Small intestine (tissue), 7 donors: ENCODE results near the gene TBX2. TPM values are rescaled to one million over a fixed set of nuclear protein-coding genes. Genes with fewer than 3 reads are reported as not detected.
"Not testable (repeated sequence)": the region's sequence is repeated elsewhere in the genome, so short reads cannot be mapped to it uniquely, and the experiment has no call there.

Experiments
- DNase-seq, 2 donors: peaks; one replicate each; pipeline versions ENCODE4 v3.0.0 to v3.0.0-alpha.2; 2013
- FAIRE-seq: peaks from 2 replicates; lab custom pipeline; 2012; peaks lifted over from hg19 to GRCh38; lab: Jason Lieb, UNC
- H3K27ac ChIP-seq, 3 donors: one replicate each; pipeline ENCODE4 v1.5.1; 2013; ENCODE audit warnings: low read length in 2 of 3, mild to moderate bottlenecking in 2 of 3, control low read depth in 1 of 3, inconsistent platforms in 1 of 3, low read depth in 1 of 3, moderate library complexity in 1 of 3
- H3K27me3 ChIP-seq, 3 donors: one replicate each; pipeline ENCODE4 v1.6.1; 2013; ENCODE audit warnings: low read length in 3 of 3, inconsistent platforms in 1 of 3; ENCODE audit not compliant: control insufficient read depth in 3 of 3, insufficient read depth in 3 of 3
- H3K36me3 ChIP-seq, 3 donors: one replicate each; pipeline ENCODE4 v1.6.1; 2013; ENCODE audit warnings: low read length in 3 of 3, inconsistent platforms in 1 of 3, low read depth in 1 of 3, mild to moderate bottlenecking in 1 of 3, moderate library complexity in 1 of 3; ENCODE audit not compliant: control insufficient read depth in 3 of 3, insufficient read depth in 2 of 3
- H3K4me1 ChIP-seq, 3 donors: one replicate each; pipeline ENCODE4 v1.6.1; 2013; ENCODE audit warnings: low read length in 2 of 3, inconsistent platforms in 1 of 3, low read depth in 1 of 3, mild to moderate bottlenecking in 1 of 3, moderate library complexity in 1 of 3; ENCODE audit not compliant: control insufficient read depth in 3 of 3, insufficient read depth in 2 of 3
- H3K4me3 ChIP-seq, 3 donors: one replicate each; pipeline ENCODE4 v1.5.1; 2013; ENCODE audit warnings: low read length in 3 of 3, control low read depth in 1 of 3, inconsistent platforms in 1 of 3, low read depth in 1 of 3, mild to moderate bottlenecking in 1 of 3, moderate library complexity in 1 of 3
- H3K9me3 ChIP-seq, 2 donors: one replicate each; pipeline ENCODE4 v1.6.1; 2013; ENCODE audit warnings: low read depth in 1 of 2, low read length in 1 of 2; ENCODE audit not compliant: control insufficient read depth in 2 of 2, insufficient read depth in 1 of 2
- WGBS, 3 donors: extraction: QIAGEN DNeasy Blood & Tissue Kit; methylation state at CpG; one replicate each; pipeline ENCODE4 v1.1.7; 2013; 5-methylcytosine and 5-hydroxymethylcytosine counted together
- polyA plus RNA-seq, 4 donors: library from polyadenylated mRNA; stranded (reverse) in 3 of 4; unstranded in 1 of 4; fragments of 200-250 nt in 3 of 4; fragments of 120-200 nt in 1 of 4; gene quantifications; one replicate each; pipeline versions ENCODE4 v1.2.1 to v1.2.3, GENCODE V29; 2013
- donor health status: healthy with polysubstance abuse.
- donor health status: control.
- donor health status: control.
- donor health status: Bipolar disorder and iron deficiency.
- donor health status: healthy.

The TBX2 gene
- polyA plus RNA-seq, 4 donors = 0.45 to 9.6 (median 6.9) TPM

DNA sequence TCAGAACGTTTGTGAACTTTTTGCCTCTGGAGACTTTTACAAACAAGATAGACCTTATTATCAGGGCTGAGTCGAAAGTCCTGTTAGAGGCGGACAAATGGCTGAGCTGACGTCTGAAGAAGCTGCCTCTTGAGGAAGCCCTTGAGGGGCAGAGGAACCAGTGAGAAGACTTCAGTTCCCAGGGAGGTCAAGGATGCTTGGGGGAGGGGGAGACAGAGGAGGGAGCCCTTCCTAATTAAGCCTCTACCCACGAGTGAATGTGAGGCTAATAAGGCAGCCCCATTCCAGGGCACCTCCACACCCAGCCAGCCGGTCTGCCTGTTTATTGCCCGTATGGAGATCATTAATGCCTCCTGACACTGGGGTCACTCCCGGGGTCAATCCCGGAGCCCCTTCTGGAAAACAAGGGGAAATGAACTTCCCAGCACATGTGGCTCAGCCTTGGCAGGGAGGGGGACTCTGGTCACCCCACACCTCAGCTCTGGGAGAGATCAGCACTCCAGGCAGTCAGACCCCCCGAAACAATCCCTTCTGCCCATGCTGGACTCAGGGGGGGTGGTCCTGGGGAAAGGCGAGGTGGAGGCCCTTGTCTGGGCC, 43.3 kb downstream of the TBX2 start:
- peak overlapping the region in 1 of 3 donors; percentile 66 for H3K27ac ChIP-seq
- peak; percentile 66 to 84 for DNase-seq
- H3K4me3 ChIP-seq = no peak overlapping the region
- H3K36me3 ChIP-seq = no peaks in the 10 kb centered on the region
- FAIRE-seq = no peak
- H3K27me3 ChIP-seq = peaks cover 0 to 15% (median 15%) of the 10 kb centered on the region in 3 donors
- H3K4me1 ChIP-seq = peaks cover 0 to 16% (median 0%) of the 10 kb centered on the region in 3 donors
- 22 to 50% (median 43%) methylated on average over 11 of the region's 11 CpGs for WGBS, 3 donors
- H3K9me3 ChIP-seq = peaks cover 0 to 12% of the 10 kb centered on the region in 2 donors

DNA sequence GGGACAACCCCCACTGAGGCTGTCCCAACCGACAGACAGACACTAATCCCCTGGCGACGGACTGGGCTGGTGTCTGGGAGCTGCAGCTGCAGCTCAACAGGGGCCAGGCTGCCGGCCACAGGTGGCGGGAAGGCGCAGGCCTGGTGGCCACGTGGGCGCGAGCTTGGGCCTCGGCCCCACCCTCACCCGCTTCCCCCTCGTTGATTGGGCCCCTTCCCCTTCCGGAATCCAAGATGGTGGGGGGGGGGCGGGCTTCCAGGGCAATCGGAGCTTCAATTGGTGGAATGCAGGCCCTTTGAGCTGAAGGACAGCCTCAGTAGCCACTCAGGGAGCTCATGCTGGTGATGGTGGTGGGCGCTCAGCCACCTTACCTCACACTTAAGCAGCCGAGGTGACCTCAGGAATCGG, 43.8 kb downstream of the TBX2 start:
- WGBS, 3 donors = 88 to 90% (median 89%) methylated on average over 16 to 18 of the region's 18 CpGs
- FAIRE-seq (no peak), DNase-seq (no peak)
- Histone ChIP-seq H3K36me3 (no peaks in the 10 kb centered on the region), H3K4me3 (no peak overlapping the region), H3K4me1 (peaks cover 0 to 16% (median 0%) of the 10 kb centered on the region in 3 donors), H3K27ac (no peak overlapping the region), H3K9me3 (peaks cover 0 to 7% of the 10 kb centered on the region in 2 donors), H3K27me3 (peaks cover 0 to 17% (median 10%) of the 10 kb centered on the region in 3 donors)

DNA sequence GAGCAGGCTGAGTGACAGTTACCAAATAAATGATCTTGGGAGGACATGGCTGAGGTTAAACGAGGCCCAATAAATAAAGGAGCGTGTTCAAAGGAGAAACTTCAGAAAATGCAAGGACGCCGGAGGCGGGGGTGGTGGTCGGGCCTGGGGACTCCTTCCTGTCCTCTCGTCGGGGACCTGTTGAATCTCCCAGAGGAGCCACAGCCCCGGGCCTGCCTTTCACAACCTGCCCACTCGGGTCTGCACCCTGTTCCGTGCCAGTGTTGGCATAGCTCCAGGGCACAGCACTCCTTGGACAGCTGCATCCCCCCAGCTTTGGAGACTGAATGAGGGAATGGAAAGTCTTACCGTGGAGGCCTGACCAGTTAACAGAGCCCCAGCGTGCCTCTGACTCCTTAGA, 44.4 kb downstream of the TBX2 start:
- H3K4me1 ChIP-seq = peaks cover 0 to 16% (median 0%) of the 10 kb centered on the region in 3 donors
- WGBS, 3 donors = 82 to 88% (median 84%) methylated on average over 13 of the region's 13 CpGs
- H3K9me3 ChIP-seq = peaks cover 0 to 6% of the 10 kb centered on the region in 2 donors
- no peak for DNase-seq
- no peak for FAIRE-seq
- peaks cover 0 to 19% (median 10%) of the 10 kb centered on the region in 3 donors for H3K27me3 ChIP-seq
- no peaks in the 10 kb centered on the region for H3K36me3 ChIP-seq
- no peak overlapping the region for H3K27ac ChIP-seq
- H3K4me3 ChIP-seq = no peak overlapping the region

DNA sequence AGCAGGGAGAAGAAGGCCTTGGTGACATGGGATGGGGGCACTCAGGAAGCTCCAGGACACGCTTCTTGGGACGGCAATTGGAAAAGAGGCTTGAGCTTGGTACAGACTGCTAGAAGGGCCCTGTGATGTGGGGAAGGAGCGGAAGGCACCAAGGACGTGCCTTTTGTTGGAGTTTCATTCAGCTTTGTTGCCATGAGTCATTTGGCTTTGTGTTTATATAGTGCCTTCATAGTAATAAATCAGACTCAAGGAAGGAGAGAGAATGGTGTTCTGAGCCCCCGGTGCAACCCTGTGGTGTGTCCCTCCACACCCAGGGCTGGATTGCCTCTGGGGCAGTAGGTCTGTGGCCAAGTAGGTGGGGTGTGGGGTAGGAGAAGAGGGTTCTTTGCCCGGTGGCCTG, 45.2 kb downstream of the TBX2 start:
- H3K4me3 ChIP-seq = no peak overlapping the region
- peak in 1 of 2 donors; percentile 46 for DNase-seq
- no peak for FAIRE-seq
- no peak overlapping the region for H3K27ac ChIP-seq
- peaks cover 0 to 5% of the 10 kb centered on the region in 2 donors for H3K9me3 ChIP-seq
- H3K4me1 ChIP-seq = peaks cover 0 to 16% (median 0%) of the 10 kb centered on the region in 3 donors
- 66 to 75% (median 68%) methylated on average over 6 of the region's 6 CpGs for WGBS, 3 donors
- H3K27me3 ChIP-seq = peaks cover 0 to 22% (median 12%) of the 10 kb centered on the region in 3 donors
- H3K36me3 ChIP-seq = no peaks in the 10 kb centered on the region

DNA sequence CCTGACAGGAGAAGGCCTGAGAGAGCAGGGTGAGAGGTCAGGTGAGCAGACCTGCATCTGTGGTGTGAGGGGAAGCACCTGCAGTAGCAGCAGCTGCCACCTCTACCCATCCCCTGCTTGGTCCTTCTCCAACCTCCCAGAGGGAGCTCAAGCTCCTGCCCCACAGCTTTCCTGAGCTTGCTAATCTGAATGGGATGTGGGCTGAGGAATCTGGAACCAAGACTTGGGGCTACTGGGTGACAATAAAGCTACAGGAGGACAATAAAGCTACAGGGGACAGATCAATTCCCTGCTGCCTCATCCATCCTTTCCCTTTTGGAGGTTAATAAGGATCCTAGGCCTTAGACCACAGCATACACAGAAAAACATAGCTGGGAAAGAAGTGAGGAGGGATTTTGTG, 47.7 kb downstream of the TBX2 start:
- Histone ChIP-seq H3K4me3 (no peak overlapping the region), H3K27ac (no peak overlapping the region), H3K27me3 (peaks cover 7 to 47% (median 24%) of the 10 kb centered on the region in 3 donors), H3K9me3 (no peaks in the 10 kb centered on the region), H3K36me3 (no peaks in the 10 kb centered on the region), H3K4me1 (peaks cover 0 to 15% (median 0%) of the 10 kb centered on the region in 3 donors)
- DNase-seq = no peak
- FAIRE-seq = no peak

DNA sequence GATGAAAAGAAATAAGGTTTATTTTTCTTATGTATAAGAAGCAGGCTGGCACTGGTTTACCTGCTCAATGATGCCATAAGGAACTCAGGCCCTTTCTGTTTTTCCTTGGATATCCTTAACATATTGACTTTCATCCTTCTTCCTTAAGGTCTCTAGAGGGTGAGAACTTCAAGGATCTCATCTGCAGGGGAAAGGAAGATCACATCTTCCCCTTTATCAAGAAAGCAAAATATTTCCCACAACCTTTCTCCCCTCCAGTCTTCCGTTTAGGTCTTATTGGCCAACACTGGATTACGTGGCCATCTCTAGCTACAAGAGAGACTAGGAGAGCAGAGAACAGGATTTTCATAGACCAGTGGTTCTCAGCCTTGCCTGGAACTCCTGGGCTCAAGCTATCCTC, 48.4 kb downstream of the TBX2 start:
- Histone ChIP-seq H3K27me3 (peaks cover 7 to 52% (median 29%) of the 10 kb centered on the region in 3 donors), H3K4me1 (peaks cover 0 to 14% (median 0%) of the 10 kb centered on the region in 3 donors), H3K4me3 (no peak overlapping the region), H3K36me3 (no peaks in the 10 kb centered on the region), H3K27ac (no peak overlapping the region), H3K9me3 (no peaks in the 10 kb centered on the region)
- 62 to 76% (median 70%) methylated on average over 2 of the region's 2 CpGs for WGBS, 3 donors
- DNase-seq = no peak
- FAIRE-seq = no peak

DNA sequence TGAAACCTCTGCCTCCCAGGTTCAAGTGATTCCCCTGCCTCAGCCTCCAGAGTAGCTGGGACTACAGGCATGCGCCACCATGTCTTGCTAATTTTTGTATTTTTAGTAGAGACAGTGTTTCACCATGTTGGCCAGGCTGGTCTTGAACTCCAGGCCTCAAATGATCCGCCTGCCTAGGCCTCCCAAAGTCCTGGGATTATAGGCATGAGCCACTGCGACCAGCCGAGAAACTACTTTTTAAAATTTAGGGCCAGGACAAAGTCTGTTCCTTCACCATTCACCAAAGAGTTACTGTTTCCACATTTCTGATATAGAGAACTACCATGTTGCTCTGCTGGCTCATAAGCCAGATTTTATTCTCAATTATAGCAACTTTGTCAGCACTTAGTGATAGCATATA, 49.5 kb downstream of the TBX2 start:
- not testable (repeated sequence) for H3K9me3 ChIP-seq, H3K4me3 ChIP-seq, H3K36me3 ChIP-seq, DNase-seq, FAIRE-seq, H3K27ac ChIP-seq
- WGBS, 3 donors = 78 to 93% (median 92%) methylated on average over 4 of the region's 4 CpGs
- peaks cover 0 to 13% (median 0%) of the 10 kb centered on the region in 3 donors for H3K4me1 ChIP-seq
- H3K27me3 ChIP-seq = peaks cover 7 to 59% (median 30%) of the 10 kb centered on the region in 3 donors

DNA sequence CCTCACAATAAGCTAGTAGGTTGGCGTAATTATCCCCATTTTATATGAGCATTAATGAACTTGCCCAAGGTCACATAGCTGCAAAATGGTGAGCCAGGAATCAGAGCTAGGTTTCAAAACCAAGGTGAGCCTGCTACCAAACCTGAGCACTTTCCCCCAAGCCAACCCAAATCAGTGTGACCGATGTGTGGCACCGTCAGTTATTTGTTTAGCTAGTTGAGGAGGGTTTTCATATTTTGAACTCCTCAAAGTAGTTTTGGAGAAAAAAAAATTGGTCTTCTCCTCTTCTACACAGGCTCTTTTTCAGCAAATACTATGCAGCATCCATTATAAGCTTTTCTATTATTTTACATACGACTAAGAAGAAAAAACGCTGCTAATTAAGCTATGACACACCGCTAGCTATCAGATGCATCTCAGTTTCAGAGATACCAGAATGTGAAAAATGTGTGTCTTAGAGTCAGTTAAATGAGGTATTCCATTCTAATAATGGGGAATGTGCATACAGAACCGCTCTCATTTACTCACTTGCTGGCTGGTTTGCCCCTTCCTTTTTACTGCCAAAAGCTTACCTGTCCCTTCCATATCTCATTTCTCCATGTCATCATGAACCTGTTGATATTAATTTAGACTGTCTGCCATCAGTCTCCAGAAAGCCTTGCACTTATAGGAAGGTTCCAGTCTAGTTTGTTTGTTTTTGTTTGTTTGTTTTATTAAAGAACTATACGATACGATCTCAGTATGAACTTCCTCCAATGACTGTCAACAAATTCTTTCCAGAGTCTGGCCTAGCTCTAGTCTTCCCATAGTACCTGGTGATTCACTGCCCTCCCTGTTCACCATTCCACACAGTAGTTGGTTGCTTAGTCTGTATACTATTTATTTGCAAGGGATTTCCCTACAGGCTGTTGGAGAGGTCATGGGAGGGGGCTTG, 50.3 kb downstream of the TBX2 start:
- Histone ChIP-seq H3K4me3 (no peak overlapping the region), H3K27ac (no peak overlapping the region), H3K27me3 (peaks cover 9 to 64% (median 38%) of the 10 kb centered on the region in 3 donors), H3K36me3 (no peaks in the 10 kb centered on the region), H3K9me3 (no peaks in the 10 kb centered on the region), H3K4me1 (peaks cover 0 to 18% (median 0%) of the 10 kb centered on the region in 3 donors)
- no peak for FAIRE-seq
- 76 to 87% (median 82%) methylated on average over 9 of the region's 9 CpGs for WGBS, 3 donors
- no peak for DNase-seq
